Fibroblast of skin of left quadriceps (primary cell): ENCODE results near the gene TBCC.
A peak's percentile ranks its signal among the peaks of the same experiment; 100 is the strongest.
"Not testable (repeated sequence)": the region's sequence is repeated elsewhere in the genome, so short reads cannot be mapped to it uniquely, and the experiment has no call there.

Source experiments
- DNase-seq, 2 experiments: peaks; one replicate each; pipeline ENCODE4 v3.0.0-alpha.2; 2013; ENCODE audit warnings: low read depth in 2 of 2

TBCC gene

GRCh38 chr6:42745640-42746462 lies at the start of gene TBCC:
TBCC (minus strand) TSS chr6:42746103; CDS start chr6:42746073, 30 bp downstream.
- peak; percentile 98 for DNase-seq

- DNase-seq, result no peak
These were observed 49.7 kb upstream of the TBCC start for GRCh38 chr6:42795651-42796050.

- no peak for DNase-seq
These were observed 45.9 kb upstream of the TBCC start for GRCh38 chr6:42791706-42792320.

GRCh38 chr6:42790549-42791181 lies 44.8 kb upstream of the TBCC start:
- DNase-seq, result no peak

GRCh38 chr6:42788671-42789070 lies 42.8 kb upstream of the TBCC start:
- no peak for DNase-seq

GRCh38 chr6:42787063-42787472 lies 41.2 kb upstream of the TBCC start:
- DNase-seq, result no peak

GRCh38 chr6:42786525-42786985 lies 40.7 kb upstream of the TBCC start:
- no peak for DNase-seq

- DNase-seq, result no peak
These were observed 39.0 kb upstream of the TBCC start for GRCh38 chr6:42784717-42785498.

GRCh38 chr6:42783876-42784642 lies 38.2 kb upstream of the TBCC start:
- DNase-seq, result no peak

- DNase-seq, result peak in 1 of 2 experiments; percentile 55
These were observed 37.4 kb upstream of the TBCC start for GRCh38 chr6:42783177-42783875.

GRCh38 chr6:42782689-42783176 lies 36.8 kb upstream of the TBCC start:
- DNase-seq, result peak; percentile 84 to 85

GRCh38 chr6:42781796-42782688 lies 36.1 kb upstream of the TBCC start, which contains the start of gene BICRAL:
BICRAL (plus strand) TSS chr6:42782052; CDS start chr6:42822023, 39,971 bp downstream.
- DNase-seq, result peak; percentile 78 to 80

- no peak for DNase-seq
These were observed 35.6 kb upstream of the TBCC start for GRCh38 chr6:42781546-42781795.

- no peak for DNase-seq
These were observed 33.6 kb upstream of the TBCC start for GRCh38 chr6:42779521-42779920.

GRCh38 chr6:42778122-42778521 lies 32.2 kb upstream of the TBCC start:
- no peak for DNase-seq

GRCh38 chr6:42777126-42777822 lies 31.4 kb upstream of the TBCC start:
- DNase-seq, result peak in 1 of 2 experiments; percentile 30

GRCh38 chr6:42774821-42775487 lies 29.1 kb upstream of the TBCC start:
- not testable (repeated sequence) for DNase-seq

- no peak for DNase-seq
These were observed 28.3 kb upstream of the TBCC start for GRCh38 chr6:42774201-42774600.
